DOHH2 (cell line): Measurements from ENCODE around the gene OR5K2.

Experiments
- EZH2phosphoT487 ChIP-seq: fragments of 200-600 bp; sonication (generic); IDR thresholded peaks from 2 replicates; pipeline ENCODE4 v1.6.1; 2017; ENCODE audit warnings: borderline replicate concordance, mild to moderate bottlenecking, antibody characterized with exemption, low read length, moderate library complexity, mixed read lengths
- TF ChIP-seq, protein P1 (sequence below): fragments of 200-600 bp; sonication (generic); IDR thresholded peaks from one replicate; pipeline ENCODE4 v1.5.1; 2014; ENCODE audit warnings: antibody characterized with exemption, mild to moderate bottlenecking, low read depth, low read length; ENCODE audit not compliant: poor library complexity, severe bottlenecking

GRCh38 chr3:98518816-98519215, 21.3 kb downstream of the OR5K2 start:
- TF ChIP-seq, protein P1, sequence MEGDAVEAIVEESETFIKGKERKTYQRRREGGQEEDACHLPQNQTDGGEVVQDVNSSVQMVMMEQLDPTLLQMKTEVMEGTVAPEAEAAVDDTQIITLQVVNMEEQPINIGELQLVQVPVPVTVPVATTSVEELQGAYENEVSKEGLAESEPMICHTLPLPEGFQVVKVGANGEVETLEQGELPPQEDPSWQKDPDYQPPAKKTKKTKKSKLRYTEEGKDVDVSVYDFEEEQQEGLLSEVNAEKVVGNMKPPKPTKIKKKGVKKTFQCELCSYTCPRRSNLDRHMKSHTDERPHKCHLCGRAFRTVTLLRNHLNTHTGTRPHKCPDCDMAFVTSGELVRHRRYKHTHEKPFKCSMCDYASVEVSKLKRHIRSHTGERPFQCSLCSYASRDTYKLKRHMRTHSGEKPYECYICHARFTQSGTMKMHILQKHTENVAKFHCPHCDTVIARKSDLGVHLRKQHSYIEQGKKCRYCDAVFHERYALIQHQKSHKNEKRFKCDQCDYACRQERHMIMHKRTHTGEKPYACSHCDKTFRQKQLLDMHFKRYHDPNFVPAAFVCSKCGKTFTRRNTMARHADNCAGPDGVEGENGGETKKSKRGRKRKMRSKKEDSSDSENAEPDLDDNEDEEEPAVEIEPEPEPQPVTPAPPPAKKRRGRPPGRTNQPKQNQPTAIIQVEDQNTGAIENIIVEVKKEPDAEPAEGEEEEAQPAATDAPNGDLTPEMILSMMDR = no peak
- no peak for TF ChIP-seq EZH2phosphoT487
